Testis (tissue), 3 donors: Measurements from ENCODE around the gene NUMB. TPM values are rescaled to one million over a fixed set of nuclear protein-coding genes. Genes with fewer than 3 reads are reported as not detected.

ENCODE experiments used
- DNase-seq: peaks from one replicate; pipeline ENCODE4 v3.0.0-alpha.2; 2019
- H3K27ac ChIP-seq, 2 donors: fragments of 200-600 bp; sonication (generic); one replicate each; pipeline ENCODE4 v1.5.1; 2019
- H3K27me3 ChIP-seq: fragments of 200-600 bp; sonication (generic); one replicate; pipeline ENCODE4 v1.5.1; 2019
- H3K36me3 ChIP-seq: fragments of 200-600 bp; sonication (generic); one replicate; pipeline ENCODE4 v1.5.1; 2017; ENCODE audit warnings: low read depth; ENCODE audit errors: missing control alignments
- H3K4me1 ChIP-seq: fragments of 200-600 bp; sonication (generic); one replicate; pipeline ENCODE4 v1.5.1; 2019
- H3K4me3 ChIP-seq, 2 donors: fragments of 200-600 bp; sonication (generic); one replicate each; pipeline ENCODE4 v1.5.1; 2017 to 2019
- H3K9me3 ChIP-seq: fragments of 200-600 bp; sonication (generic); one replicate; pipeline ENCODE4 v1.5.1; 2017
- POLR2A ChIP-seq: fragments of 450-650 bp; IDR thresholded peaks from one replicate; pipeline ENCODE4 v1.6.1; 2017; ENCODE audit warnings: antibody characterized with exemption, mild to moderate bottlenecking, moderate library complexity
- WGBS, 2 donors: methylation state at CpG; one replicate each; pipeline ENCODE4 v1.1.5; 2018; 5-methylcytosine and 5-hydroxymethylcytosine counted together
- intact Hi-C: fragments of 100-400 bp; cut with DNase I; formaldehyde crosslinking; loops from one replicate; pipeline ENCODE4 v1.15.1; 2023; ENCODE audit warnings: low total_unique reads
- polyA plus RNA-seq: library from polyadenylated mRNA; stranded (reverse); fragments of 350-450 nt; fragmentation: Illumina TruSeq; extraction: RNeasy Lipid Tissue Mini Kit (QIAGEN cat#74804); gene quantifications from one replicate; pipeline ENCODE4 v1.2.3, GENCODE V29; 2014; ENCODE audit warnings: low read depth, low replicate concordance; ENCODE audit not compliant: insufficient read depth
- total RNA-seq, 2 donors: library from RNA; depleted of rRNA; stranded (reverse); fragments of >200 nt; gene quantifications; one replicate each; pipeline ENCODE4 v1.2.3, GENCODE V29; 2016
- TF ChIP-seq, protein P1 (sequence below), 3 experiments: fragments of 450-650 bp in 2 of 3; fragments of 200-600 bp in 1 of 3; sonication (generic) in 1 of 3; IDR thresholded peaks; one replicate each; pipeline ENCODE4 v1.5.1; 2016 to 2019; ENCODE audit warnings: antibody characterized with exemption in 3 of 3, mild to moderate bottlenecking in 2 of 3, moderate library complexity in 1 of 3

The NUMB gene
- total and polyA plus RNA-seq, 3 donors from 2014 or later, result 60.3 to 78.7 (median 69.7) TPM

GRCh38 chr14:73289308-73289707, 169.0 kb downstream of the NUMB start:
- H3K27ac ChIP-seq, result peak overlapping the region in 1 of 2 donors; percentile 47
- intact Hi-C loops, result no loop called here
- H3K36me3 ChIP-seq, result no peaks in the 10 kb centered on the region
- DNase-seq, result no peak
- no peaks in the 10 kb centered on the region for H3K4me1 ChIP-seq
- H3K9me3 ChIP-seq, result no peaks in the 10 kb centered on the region
- 25 to 68% methylated on average over 3 of the region's 3 CpGs for WGBS, 2 donors
- TF ChIP-seq, protein P1, sequence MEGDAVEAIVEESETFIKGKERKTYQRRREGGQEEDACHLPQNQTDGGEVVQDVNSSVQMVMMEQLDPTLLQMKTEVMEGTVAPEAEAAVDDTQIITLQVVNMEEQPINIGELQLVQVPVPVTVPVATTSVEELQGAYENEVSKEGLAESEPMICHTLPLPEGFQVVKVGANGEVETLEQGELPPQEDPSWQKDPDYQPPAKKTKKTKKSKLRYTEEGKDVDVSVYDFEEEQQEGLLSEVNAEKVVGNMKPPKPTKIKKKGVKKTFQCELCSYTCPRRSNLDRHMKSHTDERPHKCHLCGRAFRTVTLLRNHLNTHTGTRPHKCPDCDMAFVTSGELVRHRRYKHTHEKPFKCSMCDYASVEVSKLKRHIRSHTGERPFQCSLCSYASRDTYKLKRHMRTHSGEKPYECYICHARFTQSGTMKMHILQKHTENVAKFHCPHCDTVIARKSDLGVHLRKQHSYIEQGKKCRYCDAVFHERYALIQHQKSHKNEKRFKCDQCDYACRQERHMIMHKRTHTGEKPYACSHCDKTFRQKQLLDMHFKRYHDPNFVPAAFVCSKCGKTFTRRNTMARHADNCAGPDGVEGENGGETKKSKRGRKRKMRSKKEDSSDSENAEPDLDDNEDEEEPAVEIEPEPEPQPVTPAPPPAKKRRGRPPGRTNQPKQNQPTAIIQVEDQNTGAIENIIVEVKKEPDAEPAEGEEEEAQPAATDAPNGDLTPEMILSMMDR (IDR thresholded peaks at IDR 0.05), result no peak
- no peak for TF ChIP-seq POLR2A
- H3K4me3 ChIP-seq, result no peak overlapping the region
- H3K27me3 ChIP-seq, result no peaks in the 10 kb centered on the region

DNA sequence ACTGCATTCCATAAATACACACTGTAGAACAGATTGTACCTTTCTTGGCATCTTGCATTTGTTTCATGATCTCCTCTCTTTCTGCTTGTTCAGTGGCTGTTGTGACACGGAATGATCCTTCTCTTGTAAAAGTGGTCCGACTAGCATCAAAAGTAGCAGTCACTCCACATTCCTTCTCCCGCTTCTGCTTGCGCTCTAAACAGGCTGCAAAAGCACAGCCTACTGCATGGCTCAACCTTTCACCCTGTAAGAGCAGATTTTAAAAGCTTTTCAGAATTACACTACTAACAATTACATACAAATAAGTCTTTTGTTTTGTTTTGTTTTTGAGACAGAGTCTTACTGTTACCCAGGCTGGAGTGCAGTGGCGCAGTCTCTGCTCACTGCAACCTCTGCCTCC, 171.3 kb downstream of the NUMB start:
- no peaks in the 10 kb centered on the region for H3K4me1 ChIP-seq
- 75% methylated on average over 5 of the region's 5 CpGs for WGBS, 2 donors
- H3K9me3 ChIP-seq, result no peaks in the 10 kb centered on the region
- intact Hi-C loops, result no loop called here
- H3K4me3 ChIP-seq, result no peak overlapping the region
- H3K27me3 ChIP-seq, result no peaks in the 10 kb centered on the region
- no peak for TF ChIP-seq POLR2A
- TF ChIP-seq, protein P1 (IDR thresholded peaks at IDR 0.05), result no peak
- DNase-seq, result no peak
- no peak overlapping the region for H3K27ac ChIP-seq
- H3K36me3 ChIP-seq, result no peaks in the 10 kb centered on the region

DNA sequence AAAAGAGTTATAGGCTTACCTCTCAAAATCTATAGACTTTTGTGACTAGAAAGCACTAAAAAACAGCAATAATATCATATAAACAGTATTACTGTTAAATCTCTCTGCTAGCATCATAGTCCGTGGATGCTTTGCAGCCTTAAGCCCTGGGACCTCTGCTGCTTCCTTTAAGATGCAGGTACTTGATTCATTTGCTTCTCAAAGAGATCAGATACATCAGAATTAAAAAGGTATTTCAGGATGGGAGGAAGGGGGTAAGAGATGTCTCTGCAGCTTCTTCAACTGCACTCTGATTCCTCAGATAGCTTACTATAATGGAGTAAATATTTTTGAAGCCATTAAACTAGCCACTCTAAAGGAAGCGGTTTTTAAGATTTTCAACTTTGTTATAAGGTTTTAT, 171.7 kb downstream of the NUMB start:
- DNase-seq, result no peak
- intact Hi-C loops, result no loop called here
- Histone ChIP-seq H3K27ac (no peak overlapping the region), H3K9me3 (no peaks in the 10 kb centered on the region), H3K36me3 (no peaks in the 10 kb centered on the region), H3K4me1 (no peaks in the 10 kb centered on the region), H3K4me3 (no peak overlapping the region), H3K27me3 (no peaks in the 10 kb centered on the region)
- WGBS, 2 donors, result 83 to 87% methylated on average over 2 of the region's 2 CpGs
- TF ChIP-seq, protein P1 (IDR thresholded peaks at IDR 0.05), result no peak
- no peak for TF ChIP-seq POLR2A

GRCh38 chr14:73285979-73286378, 172.4 kb downstream of the NUMB start:
- WGBS, 2 donors, result 83 to 100% methylated on average over 1 of the region's 1 CpG

More at GRCh38 chr14:73285979-73286378, 172.4 kb downstream of the NUMB start:
- intact Hi-C loops, result no loop called here
- no peaks in the 10 kb centered on the region for H3K27me3 ChIP-seq
- TF ChIP-seq, protein P1 (IDR thresholded peaks at IDR 0.05), result no peak
- TF ChIP-seq POLR2A, result no peak
- H3K27ac ChIP-seq, result no peak overlapping the region
- no peak for DNase-seq
- H3K9me3 ChIP-seq, result no peaks in the 10 kb centered on the region
- no peaks in the 10 kb centered on the region for H3K36me3 ChIP-seq
- no peak overlapping the region for H3K4me3 ChIP-seq
- H3K4me1 ChIP-seq, result no peaks in the 10 kb centered on the region
